Embryonic facial prominence (tissue), 1 donor: ENCODE results near the gene PDIA4.
"Not testable (repeated sequence)": the region's sequence is repeated elsewhere in the genome, so short reads cannot be mapped to it uniquely, and the experiment has no call there.

ENCODE experiments used
- DNase-seq: peaks from one replicate; pipeline ENCODE4 v3.0.0-alpha.2; 2016; ENCODE audit errors: extremely low spot score

PDIA4 gene

GRCh38 chr7:149003018-149003417, 25.3 kb downstream of the PDIA4 start:
- DNase-seq = no peak

- DNase-seq = no peak
These were observed 25.7 kb downstream of the PDIA4 start for GRCh38 chr7:149002604-149003003.

DNA sequence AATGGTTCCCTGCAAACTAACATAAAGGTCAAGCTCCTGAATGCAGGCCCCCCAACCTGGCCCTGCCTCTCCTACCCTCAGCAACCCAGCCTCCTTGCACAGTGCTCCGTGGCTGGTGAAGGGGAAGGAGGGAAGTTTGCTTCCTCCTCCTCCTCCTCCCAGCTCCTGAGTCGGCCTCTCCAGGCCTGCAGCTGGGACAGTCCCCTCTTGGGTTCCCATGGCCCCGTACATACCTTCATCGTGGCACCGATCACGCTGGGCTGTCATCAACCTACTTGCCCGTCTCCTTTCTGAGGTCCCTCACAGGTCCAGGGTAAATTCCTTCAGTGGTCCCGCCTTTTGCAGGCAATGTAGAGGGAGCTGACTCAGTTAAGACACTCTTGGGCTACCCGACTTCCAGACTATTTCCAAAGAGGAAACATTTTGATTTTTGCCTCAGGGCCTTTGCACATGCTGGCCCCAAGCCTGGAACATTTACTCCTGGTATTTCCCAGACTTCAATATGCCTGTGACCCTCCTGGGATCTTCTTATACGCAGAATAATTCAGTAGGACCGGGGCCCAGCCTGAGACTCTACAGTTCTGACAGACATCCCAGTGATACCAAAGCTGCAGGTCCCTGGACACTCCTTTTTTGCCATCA, 26.8 kb downstream of the PDIA4 start:
- DNase-seq = no peak

- DNase-seq = no peak
These were observed 27.3 kb downstream of the PDIA4 start for GRCh38 chr7:149000961-149001360.

DNA sequence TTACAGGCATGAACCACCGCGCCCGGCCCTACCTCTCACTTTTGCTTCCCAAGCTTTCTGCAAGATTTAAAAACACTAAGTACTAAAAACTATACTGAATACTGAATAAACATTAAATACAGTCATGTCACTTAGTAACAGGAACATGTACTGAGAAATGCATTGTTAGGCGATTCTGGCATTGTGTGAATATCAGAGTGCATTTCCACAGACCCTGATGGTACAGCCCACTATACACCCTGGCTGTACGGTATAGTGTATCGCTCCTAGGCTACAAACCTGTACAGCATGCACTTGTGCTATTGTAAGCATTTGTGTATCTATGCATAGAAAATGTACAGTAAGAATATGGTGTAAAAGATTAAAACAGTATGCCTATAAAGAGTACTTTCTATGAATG, 29.1 kb downstream of the PDIA4 start:
- DNase-seq = no peak

- no peak for DNase-seq
These were observed 30.8 kb downstream of the PDIA4 start for GRCh38 chr7:148997497-148997896.

DNA sequence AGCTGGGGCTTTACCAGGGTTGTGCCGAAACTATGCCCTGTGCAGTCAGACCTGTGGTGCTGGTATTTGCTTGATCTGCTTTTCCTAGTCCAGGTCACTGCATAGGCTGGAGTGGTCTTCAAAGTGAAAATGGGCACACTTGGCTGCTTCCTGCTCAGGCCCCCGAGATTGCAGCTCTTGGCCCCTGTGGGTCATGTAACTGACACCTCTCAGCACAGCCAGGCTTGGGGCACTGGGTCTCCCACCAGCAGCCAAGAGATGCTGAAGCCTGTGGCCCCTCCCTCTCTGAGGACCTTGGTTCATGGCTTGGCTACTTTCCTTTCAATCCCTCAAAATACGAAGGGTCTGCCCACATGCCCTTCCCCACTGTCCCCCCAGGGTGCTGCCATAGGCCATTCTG, 33.7 kb downstream of the PDIA4 start:
- no peak for DNase-seq

GRCh38 chr7:148993193-148993592, 35.1 kb downstream of the PDIA4 start:
- no peak for DNase-seq

DNA sequence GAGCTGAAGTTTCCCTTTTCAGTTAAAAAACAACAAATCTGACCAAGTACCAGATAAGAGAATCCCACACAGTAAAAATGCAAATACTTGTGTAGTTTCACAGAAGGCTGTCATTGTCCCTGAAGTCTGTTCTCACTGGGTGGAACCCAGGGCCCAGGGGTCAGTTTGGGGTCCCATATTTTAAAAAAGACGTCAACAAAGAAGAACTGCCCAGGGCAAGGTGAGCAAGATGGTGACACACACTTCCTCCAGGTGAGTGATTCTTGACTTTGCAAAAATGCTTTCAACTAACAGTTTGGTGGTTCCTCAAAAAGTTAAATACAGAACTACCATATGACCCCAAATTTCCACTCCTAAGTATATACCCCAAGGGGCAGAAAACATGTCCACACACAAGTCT, 36.8 kb downstream of the PDIA4 start:
- no peak for DNase-seq

- no peak for DNase-seq
These were observed 40.4 kb downstream of the PDIA4 start for GRCh38 chr7:148987751-148988512.

GRCh38 chr7:148987010-148987750, 41.1 kb downstream of the PDIA4 start:
- peak; percentile 89 for DNase-seq

GRCh38 chr7:148986742-148987009, 41.6 kb downstream of the PDIA4 start:
- DNase-seq = no peak

- DNase-seq = peak; percentile 76
These were observed 44.8 kb downstream of the PDIA4 start for GRCh38 chr7:148983200-148984146.

GRCh38 chr7:148982654-148983199, 45.6 kb downstream of the PDIA4 start:
- DNase-seq = no peak

- no peak for DNase-seq
These were observed 48.5 kb downstream of the PDIA4 start for GRCh38 chr7:148979827-148980226.

DNA sequence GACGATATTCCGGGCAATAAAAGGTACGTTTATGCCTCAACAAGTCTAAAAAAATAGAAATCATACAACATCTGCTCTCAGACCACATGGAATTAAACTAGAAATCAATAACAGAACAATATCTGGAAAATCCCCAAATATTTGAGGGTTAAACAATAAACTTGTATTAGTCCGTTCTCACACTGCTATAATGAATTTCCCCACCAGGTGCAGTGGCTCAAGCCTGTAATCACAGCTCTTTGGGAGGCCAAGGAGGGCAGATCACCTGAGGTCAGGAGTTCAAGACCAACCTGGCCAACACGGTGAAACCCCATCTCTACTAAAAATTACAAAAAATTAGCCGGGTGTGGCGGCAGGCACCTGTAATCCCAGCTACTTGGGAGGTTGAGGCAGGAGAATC, 49.2 kb downstream of the PDIA4 start:
- DNase-seq = not testable (repeated sequence)

GRCh38 chr7:148978091-148978490, 50.2 kb downstream of the PDIA4 start:
- no peak for DNase-seq

DNA sequence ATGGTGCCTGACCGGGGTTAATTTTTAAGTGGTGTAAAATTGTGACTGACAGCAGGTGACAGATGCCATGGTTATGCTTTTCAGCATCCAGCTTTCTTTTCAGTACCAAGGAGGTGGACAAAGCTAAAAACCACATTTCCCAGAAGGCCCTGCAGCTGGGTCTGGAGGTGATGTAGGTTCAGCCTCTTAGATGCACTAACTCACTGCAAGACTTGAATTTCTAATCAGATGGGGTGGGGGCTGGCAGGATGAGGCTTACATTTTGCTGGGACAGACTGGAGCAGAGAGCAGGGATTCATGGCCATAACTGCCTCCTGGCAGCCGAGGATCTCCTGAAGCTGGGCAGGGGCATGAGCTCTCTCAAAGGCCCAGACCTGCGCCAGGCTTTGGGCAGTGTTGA, 52.4 kb downstream of the PDIA4 start:
- DNase-seq = no peak

GRCh38 chr7:148973256-148973655, 55.0 kb downstream of the PDIA4 start:
- DNase-seq = no peak

DNA sequence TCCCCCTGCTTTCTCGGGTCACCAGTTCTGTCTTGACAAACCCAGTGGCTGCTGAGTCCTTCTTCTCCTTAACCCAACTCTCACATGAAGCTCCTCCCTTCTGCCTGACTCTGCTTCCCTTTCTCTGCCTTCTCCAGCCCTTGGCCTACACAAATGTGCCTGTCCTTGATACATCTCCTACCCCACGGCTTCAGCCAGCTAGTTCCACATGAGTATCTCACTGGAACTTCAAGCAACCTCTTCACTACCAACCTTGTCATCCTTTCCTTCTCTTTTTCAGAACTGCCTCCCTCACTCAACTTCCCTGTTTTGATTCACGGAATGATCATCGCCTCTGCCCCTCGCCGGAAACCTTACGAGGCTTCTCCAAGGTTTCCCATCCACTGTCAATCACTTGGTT, 55.9 kb downstream of the PDIA4 start:
- DNase-seq = no peak

DNA sequence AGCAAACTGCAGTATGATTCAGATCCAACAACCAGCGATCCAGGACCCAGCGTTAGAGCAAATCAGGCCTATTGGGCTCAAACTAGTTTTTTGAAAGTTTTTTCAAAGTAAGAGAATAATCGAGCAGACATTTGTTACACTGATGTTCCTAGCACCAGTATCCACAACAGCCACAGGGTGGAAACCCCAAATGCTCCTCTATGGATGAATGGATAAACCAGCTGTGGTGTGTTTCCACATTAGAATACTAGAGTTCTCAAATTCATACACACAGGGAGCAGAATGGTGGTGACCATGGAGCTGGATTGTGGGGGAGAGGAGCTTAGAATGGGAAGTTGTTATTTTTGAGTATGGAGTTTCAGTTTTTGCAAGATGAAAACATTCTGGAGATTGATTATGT, 60.7 kb downstream of the PDIA4 start:
- no peak for DNase-seq

GRCh38 chr7:148967032-148967372, 61.3 kb downstream of the PDIA4 start:
- no peak for DNase-seq
